ENCODE results near the gene MCC.

MCC gene

GRCh38 chr5:113373426-113373825 is 114.8 kb downstream of the MCC start:
- H3K27ac ChIP-seq (ENCODE audit: low read depth, low read length), result no peak overlapping the region
- H3K9ac ChIP-seq (ENCODE audit: low read depth, low read length), result no peak overlapping the region
- H3K4me3 ChIP-seq (ENCODE audit: low read depth, low read length), result no peak overlapping the region
- 0 out of 2 replicates have a peak, but pooled peaks cover under 1% of the 10 kb centered on the region for H3K4me1 ChIP-seq (ENCODE audit: control insufficient read depth, insufficient read depth, low read length)
- no peaks in the 10 kb centered on the region for H3K27me3 ChIP-seq (ENCODE audit: control insufficient read depth, insufficient read depth, low read length)
- no peaks in the 10 kb centered on the region for H3K36me3 ChIP-seq (ENCODE audit: control insufficient read depth, insufficient read depth, low read length)
- no peaks in the 10 kb centered on the region for H3K9me3 ChIP-seq (ENCODE audit: control insufficient read depth, insufficient read depth, low read length)

DNA sequence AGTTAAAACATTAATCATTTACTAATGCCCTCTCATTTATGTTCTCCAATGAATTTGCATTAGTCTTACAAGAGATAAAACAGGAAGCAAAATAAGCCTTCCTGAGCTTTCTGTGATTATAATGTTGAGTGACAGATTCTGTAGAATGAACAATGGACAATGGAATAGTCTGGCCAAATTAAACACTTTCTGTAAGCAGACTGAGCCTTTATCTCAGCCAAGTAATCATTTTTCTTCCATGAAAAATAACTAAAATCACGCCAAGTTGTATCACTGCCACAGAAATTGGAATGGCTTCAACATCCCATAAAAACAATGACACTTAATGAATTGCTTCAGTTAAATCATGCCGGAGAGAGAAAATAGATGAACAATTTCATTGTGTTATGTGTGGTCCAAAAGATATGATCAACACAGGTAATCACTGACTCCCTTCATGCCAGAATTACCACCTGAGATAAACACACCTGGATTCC is 116.5 kb downstream of the MCC start:
- H3K27ac ChIP-seq (ENCODE audit: low read depth, low read length), result no peak overlapping the region
- no peaks in the 10 kb centered on the region for H3K27me3 ChIP-seq (ENCODE audit: control insufficient read depth, insufficient read depth, low read length)
- no peaks in the 10 kb centered on the region for H3K4me1 ChIP-seq (ENCODE audit: control insufficient read depth, insufficient read depth, low read length)
- no peaks in the 10 kb centered on the region for H3K9me3 ChIP-seq (ENCODE audit: control insufficient read depth, insufficient read depth, low read length)
- no peak overlapping the region for H3K9ac ChIP-seq (ENCODE audit: low read depth, low read length)
- H3K4me3 ChIP-seq (ENCODE audit: low read depth, low read length), result no peak overlapping the region
- no peaks in the 10 kb centered on the region for H3K36me3 ChIP-seq (ENCODE audit: control insufficient read depth, insufficient read depth, low read length)

- H3K4me1 ChIP-seq (ENCODE audit: control insufficient read depth, insufficient read depth, low read length), result no peaks in the 10 kb centered on the region
- peaks cover 14% of the 10 kb centered on the region for H3K9me3 ChIP-seq (ENCODE audit: control insufficient read depth, insufficient read depth, low read length)
- no peaks in the 10 kb centered on the region for H3K36me3 ChIP-seq (ENCODE audit: control insufficient read depth, insufficient read depth, low read length)
- H3K27me3 ChIP-seq (ENCODE audit: control insufficient read depth, insufficient read depth, low read length), result no peaks in the 10 kb centered on the region
- H3K27ac ChIP-seq (ENCODE audit: low read depth, low read length), result no peak overlapping the region
- H3K4me3 ChIP-seq (ENCODE audit: low read depth, low read length), result no peak overlapping the region
- no peak overlapping the region for H3K9ac ChIP-seq (ENCODE audit: low read depth, low read length)
Observed at GRCh38 chr5:113367586-113367985, 120.7 kb downstream of the MCC start.

DNA sequence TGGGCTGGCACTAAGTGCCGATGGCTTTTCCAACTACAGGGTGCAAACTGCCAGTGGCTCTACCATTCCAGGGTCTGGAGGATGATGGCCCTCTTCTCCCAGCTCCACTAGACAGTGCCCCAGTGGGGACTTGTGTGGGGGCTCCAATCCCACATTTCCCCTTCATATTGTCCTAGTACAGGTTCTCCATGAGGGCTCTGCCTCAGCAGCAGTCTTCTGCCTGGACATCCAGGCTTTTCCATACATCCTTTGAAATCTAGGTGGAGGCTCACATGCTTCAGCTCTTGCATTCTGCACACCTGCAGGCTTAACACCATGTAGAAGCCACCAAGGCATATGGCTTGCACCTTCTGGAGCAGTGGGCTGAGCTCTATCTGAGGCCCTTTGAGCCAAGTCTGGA is 123.8 kb downstream of the MCC start:
- Histone ChIP-seq H3K36me3 (ENCODE audit: control insufficient read depth, insufficient read depth, low read length) (no peaks in the 10 kb centered on the region), H3K4me3 (ENCODE audit: low read depth, low read length) (no peak overlapping the region), H3K4me1 (ENCODE audit: control insufficient read depth, insufficient read depth, low read length) (no peaks in the 10 kb centered on the region), H3K27me3 (ENCODE audit: control insufficient read depth, insufficient read depth, low read length) (no peaks in the 10 kb centered on the region), H3K27ac (ENCODE audit: low read depth, low read length) (no peak overlapping the region), H3K9ac (ENCODE audit: low read depth, low read length) (no peak overlapping the region), H3K9me3 (ENCODE audit: control insufficient read depth, insufficient read depth, low read length) (peaks cover 14% of the 10 kb centered on the region)

GRCh38 chr5:113361701-113362100 is 126.6 kb downstream of the MCC start:
- Histone ChIP-seq H3K4me1 (ENCODE audit: control insufficient read depth, insufficient read depth, low read length) (no peaks in the 10 kb centered on the region), H3K9ac (ENCODE audit: low read depth, low read length) (no peak overlapping the region), H3K27me3 (ENCODE audit: control insufficient read depth, insufficient read depth, low read length) (no peaks in the 10 kb centered on the region), H3K27ac (ENCODE audit: low read depth, low read length) (no peak overlapping the region), H3K9me3 (ENCODE audit: control insufficient read depth, insufficient read depth, low read length) (peaks cover 14% of the 10 kb centered on the region), H3K4me3 (ENCODE audit: low read depth, low read length) (no peak overlapping the region), H3K36me3 (ENCODE audit: control insufficient read depth, insufficient read depth, low read length) (no peaks in the 10 kb centered on the region)

DNA sequence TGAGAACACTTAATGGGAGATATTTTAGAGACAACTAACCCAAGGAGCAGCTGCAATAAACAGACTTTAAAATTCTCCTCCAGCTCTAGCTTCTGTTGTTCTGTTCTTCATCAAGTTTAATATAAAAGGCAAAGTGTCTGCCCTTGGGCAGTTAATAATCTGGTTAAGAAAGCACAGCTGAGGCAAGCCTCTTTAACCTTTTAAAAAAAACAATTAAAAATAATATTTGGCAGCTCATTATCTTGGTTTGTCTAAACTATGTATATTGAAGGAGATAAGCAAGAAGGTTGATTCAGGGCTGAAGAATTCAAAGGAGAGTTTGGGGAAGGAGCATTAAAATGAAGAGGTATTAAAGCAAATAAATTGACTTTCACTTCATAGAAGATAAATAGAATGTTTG is 128.8 kb downstream of the MCC start:
- Histone ChIP-seq H3K9me3 (ENCODE audit: control insufficient read depth, insufficient read depth, low read length) (peaks cover 9% of the 10 kb centered on the region), H3K9ac (ENCODE audit: low read depth, low read length) (no peak overlapping the region), H3K36me3 (ENCODE audit: control insufficient read depth, insufficient read depth, low read length) (no peaks in the 10 kb centered on the region), H3K27ac (ENCODE audit: low read depth, low read length) (no peak overlapping the region), H3K27me3 (ENCODE audit: control insufficient read depth, insufficient read depth, low read length) (no peaks in the 10 kb centered on the region), H3K4me1 (ENCODE audit: control insufficient read depth, insufficient read depth, low read length) (no peaks in the 10 kb centered on the region), H3K4me3 (ENCODE audit: low read depth, low read length) (no peak overlapping the region)

DNA sequence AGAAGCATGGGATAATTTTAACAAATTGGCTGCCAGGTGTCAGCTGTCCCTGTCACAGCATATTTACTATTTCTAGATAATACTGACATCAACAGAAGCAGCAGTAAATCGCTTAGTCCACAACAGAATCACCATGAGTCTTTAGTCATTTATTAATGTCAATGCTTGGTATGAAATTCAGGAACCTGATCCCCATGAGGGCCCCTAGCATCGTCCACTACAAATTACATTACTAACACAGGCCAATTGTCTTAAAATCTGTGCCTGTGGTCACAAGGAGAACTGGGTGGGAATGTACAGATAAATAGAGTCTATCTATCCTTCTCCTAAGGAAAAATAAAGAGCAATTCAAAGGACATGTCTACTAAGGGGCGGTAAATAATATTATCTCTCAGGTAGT is 129.6 kb downstream of the MCC start:
- no peak overlapping the region for H3K4me3 ChIP-seq (ENCODE audit: low read depth, low read length)
- H3K9ac ChIP-seq (ENCODE audit: low read depth, low read length), result no peak overlapping the region
- H3K4me1 ChIP-seq (ENCODE audit: control insufficient read depth, insufficient read depth, low read length), result no peaks in the 10 kb centered on the region
- no peak overlapping the region for H3K27ac ChIP-seq (ENCODE audit: low read depth, low read length)
- peaks cover 5% of the 10 kb centered on the region for H3K9me3 ChIP-seq (ENCODE audit: control insufficient read depth, insufficient read depth, low read length)
- H3K27me3 ChIP-seq (ENCODE audit: control insufficient read depth, insufficient read depth, low read length), result no peaks in the 10 kb centered on the region
- H3K36me3 ChIP-seq (ENCODE audit: control insufficient read depth, insufficient read depth, low read length), result no peaks in the 10 kb centered on the region

- Histone ChIP-seq H3K9ac (ENCODE audit: low read depth, low read length) (no peak overlapping the region), H3K27me3 (ENCODE audit: control insufficient read depth, insufficient read depth, low read length) (no peaks in the 10 kb centered on the region), H3K4me1 (ENCODE audit: control insufficient read depth, insufficient read depth, low read length) (no peaks in the 10 kb centered on the region), H3K9me3 (ENCODE audit: control insufficient read depth, insufficient read depth, low read length) (no peaks in the 10 kb centered on the region), H3K4me3 (ENCODE audit: low read depth, low read length) (no peak overlapping the region), H3K36me3 (ENCODE audit: control insufficient read depth, insufficient read depth, low read length) (no peaks in the 10 kb centered on the region), H3K27ac (ENCODE audit: low read depth, low read length) (no peak overlapping the region)
Observed at GRCh38 chr5:113357696-113358476, 130.4 kb downstream of the MCC start.

DNA sequence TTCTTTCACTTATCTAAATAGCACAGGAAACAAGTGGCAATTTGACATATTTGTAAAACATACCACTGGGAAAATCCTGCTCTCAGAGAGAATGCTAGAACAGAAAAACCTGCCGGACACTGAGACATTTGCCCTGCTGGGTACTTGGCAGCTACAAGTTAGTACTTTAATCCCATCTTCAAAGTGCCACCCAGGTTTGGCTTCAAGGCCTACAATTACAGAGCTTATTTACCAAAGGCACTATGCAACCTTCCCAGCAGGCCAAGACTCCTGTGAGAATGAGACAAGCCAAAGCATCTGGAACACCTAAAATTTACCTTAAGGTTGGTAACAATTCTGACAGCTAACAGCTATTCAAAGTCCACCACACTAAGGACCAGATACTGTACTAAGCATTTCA is 131.8 kb downstream of the MCC start:
- Histone ChIP-seq H3K4me3 (ENCODE audit: low read depth, low read length) (no peak overlapping the region), H3K36me3 (ENCODE audit: control insufficient read depth, insufficient read depth, low read length) (no peaks in the 10 kb centered on the region), H3K9ac (ENCODE audit: low read depth, low read length) (no peak overlapping the region), H3K27me3 (ENCODE audit: control insufficient read depth, insufficient read depth, low read length) (no peaks in the 10 kb centered on the region), H3K4me1 (ENCODE audit: control insufficient read depth, insufficient read depth, low read length) (no peaks in the 10 kb centered on the region), H3K27ac (ENCODE audit: low read depth, low read length) (no peak overlapping the region), H3K9me3 (ENCODE audit: control insufficient read depth, insufficient read depth, low read length) (no peaks in the 10 kb centered on the region)

DNA sequence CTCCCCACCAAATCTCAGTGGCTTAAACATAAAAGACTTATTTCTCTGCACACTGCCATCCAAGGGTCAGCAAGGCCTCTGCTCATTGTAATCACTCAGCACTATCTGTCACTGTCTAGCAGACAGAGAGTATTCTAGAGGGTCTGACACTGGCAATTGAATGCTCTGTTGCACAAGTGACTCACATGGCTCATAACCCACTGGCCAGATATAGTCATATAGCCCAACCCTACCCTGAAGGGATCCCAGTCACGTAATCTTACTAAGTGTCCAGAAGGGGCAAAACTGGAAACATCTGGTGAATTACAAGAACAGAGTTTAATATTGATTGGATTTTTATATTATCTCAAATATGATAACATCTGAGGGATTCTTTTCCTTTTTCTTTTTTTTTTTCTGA is 134.2 kb downstream of the MCC start:
- no peaks in the 10 kb centered on the region for H3K36me3 ChIP-seq (ENCODE audit: control insufficient read depth, insufficient read depth, low read length)
- H3K9me3 ChIP-seq (ENCODE audit: control insufficient read depth, insufficient read depth, low read length), result no peaks in the 10 kb centered on the region
- H3K27me3 ChIP-seq (ENCODE audit: control insufficient read depth, insufficient read depth, low read length), result no peaks in the 10 kb centered on the region
- H3K4me1 ChIP-seq (ENCODE audit: control insufficient read depth, insufficient read depth, low read length), result no peaks in the 10 kb centered on the region
- H3K4me3 ChIP-seq (ENCODE audit: low read depth, low read length), result no peak overlapping the region
- H3K9ac ChIP-seq (ENCODE audit: low read depth, low read length), result no peak overlapping the region
- no peak overlapping the region for H3K27ac ChIP-seq (ENCODE audit: low read depth, low read length)

GRCh38 chr5:113347572-113347971 is 140.7 kb downstream of the MCC start:
- no peak overlapping the region for H3K4me3 ChIP-seq (ENCODE audit: low read depth, low read length)
- H3K4me1 ChIP-seq (ENCODE audit: control insufficient read depth, insufficient read depth, low read length), result no peaks in the 10 kb centered on the region
- H3K9ac ChIP-seq (ENCODE audit: low read depth, low read length), result no peak overlapping the region
- no peaks in the 10 kb centered on the region for H3K9me3 ChIP-seq (ENCODE audit: control insufficient read depth, insufficient read depth, low read length)
- H3K36me3 ChIP-seq (ENCODE audit: control insufficient read depth, insufficient read depth, low read length), result no peaks in the 10 kb centered on the region
- no peak overlapping the region for H3K27ac ChIP-seq (ENCODE audit: low read depth, low read length)
- no peaks in the 10 kb centered on the region for H3K27me3 ChIP-seq (ENCODE audit: control insufficient read depth, insufficient read depth, low read length)
